IMR-90 (cell line): ENCODE results near the gene ABTB2. TPM values are rescaled to one million over a fixed set of nuclear protein-coding genes. Genes with fewer than 3 reads are reported as not detected.

Experiments
- ATAC-seq: fragments of 200-7000 bp; cut with Tn5 transposase; 2 replicates; pipeline ENCODE4 v1.9.1; 2020; ENCODE audit warnings: low read depth, mild to moderate bottlenecking, moderate library complexity
- BruUV-seq: library from RNA; stranded (reverse); fragments of 400-500 nt; replicated peaks from 2 replicates; lab custom pipeline; 2021; lab: Mats Ljungman, UMichigan
- CTCF ChIA-PET: fragments of 300-600 bp; formaldehyde crosslinking; extraction: SDS; loops from one replicate; lab custom pipeline; 2021; ENCODE audit warnings: antibody characterized with exemption; lab: Yijun Ruan, JAX
- POLR2A ChIA-PET: fragments of 300-600 bp; sonication (Branson Sonifier 250); formaldehyde crosslinking; loops from one replicate; lab custom pipeline; 2022; ENCODE audit warnings: antibody characterized with exemption; ENCODE audit not compliant: unreplicated experiment; lab: Charles Lee
- DNase-seq: peaks from one replicate; pipeline ENCODE4 v3.0.0; 2013
- H2AFZ ChIP-seq: replicated peaks from 2 replicates; pipeline ENCODE3; 2013; ENCODE audit warnings: low read length, mild to moderate bottlenecking; ENCODE audit not compliant: poor library complexity
- H2AK5ac ChIP-seq: 2 replicates; pipeline ENCODE4 v1.6.1; 2013; ENCODE audit warnings: low read depth, low read length, inconsistent platforms
- H2AK9ac ChIP-seq: replicated peaks from 2 replicates; pipeline ENCODE3; 2013; ENCODE audit warnings: mild to moderate bottlenecking, low read depth, low read length, moderate library complexity; ENCODE audit not compliant: poor library complexity
- H2BK120ac ChIP-seq: 2 replicates; pipeline ENCODE4 v1.6.1; 2013; ENCODE audit warnings: low read depth, low read length, inconsistent platforms
- H2BK15ac ChIP-seq: 3 replicates; pipeline ENCODE4 v1.6.1; 2013; ENCODE audit warnings: low read depth, low read length, inconsistent platforms
- H2BK20ac ChIP-seq: 2 replicates; pipeline ENCODE4 v1.6.1; 2013; ENCODE audit warnings: low read depth, mild to moderate bottlenecking, inconsistent platforms, low read length, moderate library complexity
- H2BK5ac ChIP-seq: 2 replicates; pipeline ENCODE4 v1.6.1; 2013; ENCODE audit warnings: mild to moderate bottlenecking, low read depth, low read length, inconsistent platforms; ENCODE audit not compliant: poor library complexity, severe bottlenecking
- H3K14ac ChIP-seq: replicated peaks from 2 replicates; pipeline ENCODE4 v1.6.1; 2013; ENCODE audit warnings: low read depth, low read length, inconsistent platforms
- H3K18ac ChIP-seq: 2 replicates; pipeline ENCODE4 v1.6.1; 2013; ENCODE audit warnings: low read depth, low read length, control low read depth
- H3K23ac ChIP-seq: 2 replicates; pipeline ENCODE4 v1.6.1; 2013; ENCODE audit warnings: low read depth, low read length, inconsistent platforms
- H3K27ac ChIP-seq: 2 replicates; pipeline ENCODE4 v1.5.1; 2013; ENCODE audit warnings: mild to moderate bottlenecking, control low read depth, low read length; ENCODE audit not compliant: insufficient read depth
- H3K27me3 ChIP-seq: 2 replicates; pipeline ENCODE4 v1.6.1; 2013; ENCODE audit warnings: low read length; ENCODE audit not compliant: control insufficient read depth, insufficient read depth
- H3K36me3 ChIP-seq: 2 replicates; pipeline ENCODE4 v1.6.1; 2013; ENCODE audit warnings: low read length, mixed read lengths; ENCODE audit not compliant: control insufficient read depth, insufficient read depth
- H3K4ac ChIP-seq: 2 replicates; pipeline ENCODE4 v1.6.1; 2013; ENCODE audit warnings: low read depth, low read length, inconsistent platforms
- H3K4me1 ChIP-seq: 2 replicates; pipeline ENCODE4 v1.6.1; 2013; ENCODE audit warnings: low read length, mixed read lengths; ENCODE audit not compliant: control insufficient read depth, insufficient read depth
- H3K4me2 ChIP-seq: 2 replicates; pipeline ENCODE4 v1.6.1; 2013; ENCODE audit warnings: low read depth, mild to moderate bottlenecking, control low read depth, low read length, moderate library complexity
- H3K4me3 ChIP-seq: 2 replicates; pipeline ENCODE4 v1.5.1; 2013; ENCODE audit warnings: low read depth, mild to moderate bottlenecking, control low read depth, low read length, moderate library complexity; ENCODE audit not compliant: insufficient read depth
- H3K56ac ChIP-seq: 2 replicates; pipeline ENCODE4 v1.6.1; 2013; ENCODE audit warnings: low read length, inconsistent platforms; ENCODE audit not compliant: insufficient read depth; ENCODE audit errors: extremely low read depth
- H3K79me1 ChIP-seq, 2 experiments: 2 replicates each; pipeline ENCODE4 v1.6.1; 2013; ENCODE audit warnings: low read length in 2 of 2, inconsistent platforms in 1 of 2, low read depth in 1 of 2
- H3K9ac ChIP-seq: 2 replicates; pipeline ENCODE4 v1.6.1; 2013; ENCODE audit warnings: low read depth, low read length, control low read depth
- H3K9me1 ChIP-seq: 2 replicates; pipeline ENCODE4 v1.6.1; 2013; ENCODE audit warnings: low read length, inconsistent platforms; ENCODE audit not compliant: insufficient read depth
- H3K9me3 ChIP-seq: 2 replicates; pipeline ENCODE4 v1.6.1; 2013; ENCODE audit warnings: low read length; ENCODE audit not compliant: control insufficient read depth, insufficient read depth
- H4K20me1 ChIP-seq: 2 replicates; pipeline ENCODE4 v1.6.1; 2013; ENCODE audit warnings: low read length, inconsistent platforms; ENCODE audit not compliant: insufficient read depth
- H4K5ac ChIP-seq: 2 replicates; pipeline ENCODE4 v1.6.1; 2013; ENCODE audit warnings: mild to moderate bottlenecking, low read depth, low read length, control low read depth
- H4K8ac ChIP-seq, 2 experiments: 2 replicates each; pipeline ENCODE4 v1.6.1; 2013; ENCODE audit warnings: low read depth in 2 of 2, low read length in 2 of 2, control low read depth in 1 of 2, inconsistent platforms in 1 of 2
- H4K91ac ChIP-seq: 2 replicates; pipeline ENCODE4 v1.6.1; 2013; ENCODE audit warnings: low read depth, low read length, inconsistent platforms; ENCODE audit not compliant: insufficient read depth
- FOS ChIP-seq: fragments of 150-350 bp; IDR thresholded peaks from 2 replicates; pipeline ENCODE4 v1.6.1; 2016; ENCODE audit warnings: low read depth, low read length
- MAFK ChIP-seq: IDR thresholded peaks from 2 replicates; pipeline ENCODE4 v1.6.1; 2012; ENCODE audit warnings: low read depth, low read length, improper control_type of control experiment
- MXI1 ChIP-seq: IDR thresholded peaks from 2 replicates; pipeline ENCODE4 v1.6.1; 2012; ENCODE audit warnings: low read depth, mild to moderate bottlenecking, low read length, moderate library complexity, borderline replicate concordance
- NFE2L2 ChIP-seq: fragments of 150-350 bp; IDR thresholded peaks from 2 replicates; pipeline ENCODE4 v1.6.1; 2016; ENCODE audit warnings: low read depth, mild to moderate bottlenecking, low read length
- RAD21 ChIP-seq: IDR thresholded peaks from 2 replicates; pipeline ENCODE4 v1.6.1; 2012; ENCODE audit warnings: low read length, improper control_type of control experiment
- RCOR1 ChIP-seq: IDR thresholded peaks from 2 replicates; pipeline ENCODE4 v1.6.1; 2012; ENCODE audit warnings: mild to moderate bottlenecking, low read length, improper control_type of control experiment; ENCODE audit not compliant: insufficient replicate concordance
- USF2 ChIP-seq: fragments of 150-350 bp; IDR thresholded peaks from 2 replicates; pipeline ENCODE4 v1.6.1; 2017; ENCODE audit warnings: mild to moderate bottlenecking, antibody characterized with exemption, low read length, low read depth
- WGBS, 2 experiments: methylation state at CpG; one replicate each; pipeline versions ENCODE4 v1.1.5 to v1.1.7; 2013; ENCODE audit warnings: missing lambda C conversion rate in 2 of 2; ENCODE audit not compliant: insufficient read length in 1 of 2; ENCODE audit errors: extremely low coverage in 2 of 2; 5-methylcytosine and 5-hydroxymethylcytosine counted together
- dilution Hi-C: fragments of 300-500 bp; cut with HindIII; formaldehyde crosslinking; loops from one replicate; pipeline ENCODE4 v1.14.3; 2018; ENCODE audit warnings: low sequenced_read_pairs; ENCODE audit not compliant: unreplicated experiment
- in situ Hi-C: fragments of 300-500 bp; cut with MboI; formaldehyde crosslinking; loops from 3 replicates; pipeline ENCODE4 v1.14.3; 2019; ENCODE audit warnings: low sequenced_read_pairs, inconsistent platforms, mixed read lengths
- intact Hi-C: fragments of 100-400 bp; cut with micrococcal nuclease; formaldehyde crosslinking; loops from 2 replicates; pipeline ENCODE4 v1.10.0; 2022
- polyA plus RNA-seq, 3 experiments: library from polyadenylated mRNA; depleted of rRNA; stranded (reverse); fragments of >200 nt; gene quantifications; 2 replicates each; pipeline ENCODE4 v1.2.3, GENCODE V29; 2012; ENCODE audit warnings: low replicate concordance in 1 of 3
- total RNA-seq: library from RNA; depleted of rRNA; stranded (reverse); fragments of >200 nt; gene quantifications from 2 replicates; pipeline ENCODE4 v1.2.3, GENCODE V29; 2012

ABTB2 gene
- total and polyA plus RNA-seq, 2 of the 4 experiments (the other 2 are of a cell fraction) = 0.18 to 2.0 TPM

GRCh38 chr11:34406413-34406812 is 48.6 kb upstream of the ABTB2 start:
- Histone ChIP-seq H3K36me3 (no peaks in the 10 kb centered on the region), H2BK120ac (no peak overlapping the region), H2AK5ac (no peak overlapping the region), H3K4me3 (no peak overlapping the region), H3K14ac (no peak overlapping the region), H4K8ac (no peak overlapping the region), H2BK5ac (no peak overlapping the region), H3K27ac (no peak overlapping the region), H3K9me1 (no peaks in the 10 kb centered on the region), H4K91ac (no peak overlapping the region), H2AFZ (no peak overlapping the region), H3K23ac (no peak overlapping the region), H3K9ac (no peak overlapping the region), H3K27me3 (peaks cover 26% of the 10 kb centered on the region), H2BK15ac (no peak overlapping the region), H3K4ac (no peak overlapping the region), H3K56ac (no peak overlapping the region), H4K5ac (no peak overlapping the region), H3K4me1 (no peaks in the 10 kb centered on the region), H3K79me1 (no peaks in the 10 kb centered on the region), H2BK20ac (no peak overlapping the region), H4K20me1 (no peaks in the 10 kb centered on the region), H3K9me3 (no peaks in the 10 kb centered on the region), H3K18ac (no peak overlapping the region), H3K4me2 (no peak overlapping the region), H2AK9ac (no peak overlapping the region)
- DNase-seq (no peak), ATAC-seq (no peak)
- intact Hi-C loops = no loop called here
- ChIA-PET POLR2A (no interaction called here), CTCF (no interaction called here)
- no TSS peak for BruUV-seq
- in situ Hi-C loops = no loop called here
- WGBS, 2 experiments = 33% methylated on average over 1 of the region's 3 CpGs; no CpG with 5 or more reads in 1 of the 2 experiments
- TF ChIP-seq RAD21 (no peak), RCOR1 (no peak), MAFK (no peak), FOS (no peak), USF2 (no peak), NFE2L2 (no peak), MXI1 (no peak)
- dilution Hi-C loops = no loop called here
